HL-60 (cell line): ENCODE results near the gene ZC3H7A.
"Not testable (repeated sequence)": the region's sequence is repeated elsewhere in the genome, so short reads cannot be mapped to it uniquely, and the experiment has no call there.

ENCODE experiments used
- CTCF ChIP-seq: IDR thresholded peaks from one replicate; pipeline ENCODE4 v1.5.1; 2011; ENCODE audit warnings: low read length, control low read depth, inconsistent platforms; ENCODE audit not compliant: insufficient read depth
- POLR2AphosphoS5 ChIP-seq: IDR thresholded peaks from 2 replicates; pipeline ENCODE4 v1.6.1; 2012; ENCODE audit warnings: low read depth

- not testable (repeated sequence) for TF ChIP-seq CTCF, POLR2AphosphoS5
Measured at GRCh38 chr16:11823645-11824044, 26.6 kb upstream of the ZC3H7A start.
